ENCODE data around the gene DCPS.

The DCPS gene

DNA sequence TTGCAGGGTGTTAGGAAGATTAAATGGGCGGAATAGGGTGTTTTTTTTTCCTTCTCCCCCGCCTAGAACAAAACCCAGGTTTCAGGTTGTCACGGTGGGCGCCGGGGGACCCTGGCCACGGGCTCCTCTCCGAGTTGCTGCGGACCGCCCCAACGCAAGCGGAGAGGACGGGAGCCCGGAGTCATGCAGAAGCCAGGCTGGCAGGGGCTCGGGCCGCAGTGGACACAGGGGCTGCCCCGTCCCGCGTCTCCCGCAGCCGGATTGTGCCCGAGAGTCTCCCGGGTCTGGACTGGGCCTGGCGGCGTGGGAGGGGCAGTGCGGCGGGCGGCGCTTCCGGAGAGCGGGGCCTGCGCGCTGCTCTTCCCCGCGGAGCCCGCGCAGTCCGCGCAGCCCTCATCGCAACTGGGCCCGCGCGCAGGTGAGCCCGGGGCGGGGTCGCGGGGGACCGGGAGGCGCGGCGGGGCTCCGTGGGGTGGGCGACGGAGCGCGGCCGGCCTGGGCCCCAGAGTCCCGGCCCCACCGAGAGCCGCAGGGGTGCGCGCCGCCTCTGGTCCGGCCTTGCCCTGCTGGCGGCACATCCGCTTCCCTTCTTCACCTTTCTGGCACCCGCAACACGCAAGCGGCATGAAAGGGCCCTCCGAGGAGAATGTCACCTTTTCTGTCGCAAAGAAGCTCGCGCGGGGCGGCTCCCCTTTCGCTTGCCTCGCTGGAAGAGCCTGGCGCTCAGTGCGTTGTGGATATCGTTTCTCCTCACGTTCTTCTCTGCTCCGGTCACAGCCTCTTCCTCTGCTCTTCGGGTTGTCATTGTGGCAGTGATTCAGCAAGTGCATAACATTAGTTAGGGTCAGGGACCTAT lies 20.9 kb upstream of the DCPS start, which contains the start of gene TIRAP:
TSS of gene TIRAP (plus strand) at position 358 of the 856 bp plus-strand sequence. CDS start 7,802 bp downstream, outside the sequence.
- TF ChIP-seq EP300 (IDR thresholded peaks at IDR 0.05; ENCODE audit: borderline replicate concordance), result no peak
- TF ChIP-seq TEAD4 (IDR thresholded peaks at IDR 0.05), result no peak
- TF ChIP-seq, protein P1, sequence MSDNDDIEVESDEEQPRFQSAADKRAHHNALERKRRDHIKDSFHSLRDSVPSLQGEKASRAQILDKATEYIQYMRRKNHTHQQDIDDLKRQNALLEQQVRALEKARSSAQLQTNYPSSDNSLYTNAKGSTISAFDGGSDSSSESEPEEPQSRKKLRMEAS (IDR thresholded peaks at IDR 0.05), result peak; percentile 33; the same call in 1 of the 2 replicates
- no peak for TF ChIP-seq NFIC (IDR thresholded peaks at IDR 0.05)
- TF ChIP-seq RAD21 (IDR thresholded peaks at IDR 0.05; ENCODE audit: low read depth), result no peak
- 0 out of 2 replicates have a peak, but pooled peaks have one; percentile 30 for TF ChIP-seq EGR1 (IDR thresholded peaks at IDR 0.05)
- TF ChIP-seq, protein P2, sequence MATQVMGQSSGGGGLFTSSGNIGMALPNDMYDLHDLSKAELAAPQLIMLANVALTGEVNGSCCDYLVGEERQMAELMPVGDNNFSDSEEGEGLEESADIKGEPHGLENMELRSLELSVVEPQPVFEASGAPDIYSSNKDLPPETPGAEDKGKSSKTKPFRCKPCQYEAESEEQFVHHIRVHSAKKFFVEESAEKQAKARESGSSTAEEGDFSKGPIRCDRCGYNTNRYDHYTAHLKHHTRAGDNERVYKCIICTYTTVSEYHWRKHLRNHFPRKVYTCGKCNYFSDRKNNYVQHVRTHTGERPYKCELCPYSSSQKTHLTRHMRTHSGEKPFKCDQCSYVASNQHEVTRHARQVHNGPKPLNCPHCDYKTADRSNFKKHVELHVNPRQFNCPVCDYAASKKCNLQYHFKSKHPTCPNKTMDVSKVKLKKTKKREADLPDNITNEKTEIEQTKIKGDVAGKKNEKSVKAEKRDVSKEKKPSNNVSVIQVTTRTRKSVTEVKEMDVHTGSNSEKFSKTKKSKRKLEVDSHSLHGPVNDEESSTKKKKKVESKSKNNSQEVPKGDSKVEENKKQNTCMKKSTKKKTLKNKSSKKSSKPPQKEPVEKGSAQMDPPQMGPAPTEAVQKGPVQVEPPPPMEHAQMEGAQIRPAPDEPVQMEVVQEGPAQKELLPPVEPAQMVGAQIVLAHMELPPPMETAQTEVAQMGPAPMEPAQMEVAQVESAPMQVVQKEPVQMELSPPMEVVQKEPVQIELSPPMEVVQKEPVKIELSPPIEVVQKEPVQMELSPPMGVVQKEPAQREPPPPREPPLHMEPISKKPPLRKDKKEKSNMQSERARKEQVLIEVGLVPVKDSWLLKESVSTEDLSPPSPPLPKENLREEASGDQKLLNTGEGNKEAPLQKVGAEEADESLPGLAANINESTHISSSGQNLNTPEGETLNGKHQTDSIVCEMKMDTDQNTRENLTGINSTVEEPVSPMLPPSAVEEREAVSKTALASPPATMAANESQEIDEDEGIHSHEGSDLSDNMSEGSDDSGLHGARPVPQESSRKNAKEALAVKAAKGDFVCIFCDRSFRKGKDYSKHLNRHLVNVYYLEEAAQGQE (IDR thresholded peaks at IDR 0.05; ENCODE audit: low read depth), result no peak; the same call in 1 of the 2 replicates
- TF ChIP-seq ZBTB7A (IDR thresholded peaks at IDR 0.05; ENCODE audit: low read depth), result no peak; the same call in 1 of the 2 replicates
- TF ChIP-seq CREB1 (IDR thresholded peaks at IDR 0.05; ENCODE audit: low read depth), result no peak
- TF ChIP-seq TCF12 (IDR thresholded peaks at IDR 0.05; ENCODE audit: low read depth), result no peak
- TF ChIP-seq, protein P3, sequence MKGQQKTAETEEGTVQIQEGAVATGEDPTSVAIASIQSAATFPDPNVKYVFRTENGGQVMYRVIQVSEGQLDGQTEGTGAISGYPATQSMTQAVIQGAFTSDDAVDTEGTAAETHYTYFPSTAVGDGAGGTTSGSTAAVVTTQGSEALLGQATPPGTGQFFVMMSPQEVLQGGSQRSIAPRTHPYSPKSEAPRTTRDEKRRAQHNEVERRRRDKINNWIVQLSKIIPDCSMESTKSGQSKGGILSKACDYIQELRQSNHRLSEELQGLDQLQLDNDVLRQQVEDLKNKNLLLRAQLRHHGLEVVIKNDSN (IDR thresholded peaks at IDR 0.05), result no peak
- TF ChIP-seq CEBPB (IDR thresholded peaks at IDR 0.05), result no peak
- no peak for TF ChIP-seq FOXM1 (IDR thresholded peaks at IDR 0.05; ENCODE audit: borderline replicate concordance, low read depth)
- TF ChIP-seq TAF1 (IDR thresholded peaks at IDR 0.05; ENCODE audit: low read depth), result peak; percentile 81
- TF ChIP-seq YY1 (IDR thresholded peaks at IDR 0.05; ENCODE audit: low read depth), result peak; percentile 37; the same call in 1 of the 2 replicates

DNA sequence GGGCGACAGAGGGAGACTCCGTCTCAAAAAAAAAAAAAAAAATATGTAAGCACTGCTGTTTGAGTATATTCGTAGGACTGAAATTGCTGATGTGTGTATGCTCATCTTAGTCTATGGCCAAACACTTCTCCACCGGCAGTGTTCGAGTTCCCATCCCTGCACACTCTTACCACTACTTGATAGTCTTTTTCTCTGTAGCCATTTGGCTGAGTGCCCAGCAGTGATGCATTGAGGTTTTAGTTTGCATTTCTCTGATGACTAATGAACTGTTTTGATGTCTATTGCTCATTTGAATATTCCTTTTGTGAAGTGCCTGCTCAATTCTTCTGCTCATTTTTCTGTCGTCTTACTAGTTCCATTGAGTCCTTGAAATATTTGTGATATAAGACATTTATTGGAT lies 19.0 kb upstream of the DCPS start:
- TF ChIP-seq CREB1 (IDR thresholded peaks at IDR 0.05; ENCODE audit: low read depth) (no peak), NFIC (IDR thresholded peaks at IDR 0.05) (peak; percentile 77)

DNA sequence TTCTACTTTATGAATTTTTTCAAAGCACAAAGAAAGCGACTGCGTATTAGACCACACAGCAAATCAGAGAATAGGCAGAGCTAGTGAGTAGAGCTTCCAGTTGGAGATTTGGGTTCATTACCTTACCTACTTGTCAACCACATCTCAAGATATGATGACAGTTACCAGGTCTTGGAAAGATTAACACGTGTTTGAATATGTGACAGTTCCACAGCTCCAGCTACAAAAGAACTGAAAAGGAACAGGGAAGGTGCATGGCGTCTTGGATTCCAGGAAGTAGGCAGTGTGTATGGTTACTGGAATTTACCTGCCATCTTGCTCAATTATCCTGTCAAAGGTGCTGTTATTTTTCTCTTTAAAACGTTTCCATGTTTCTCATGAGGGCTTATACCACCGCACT lies 15.6 kb upstream of the DCPS start:
- no peak for TF ChIP-seq RAD21 (IDR thresholded peaks at IDR 0.05; ENCODE audit: low read depth)
- TF ChIP-seq, protein P3 (IDR thresholded peaks at IDR 0.05), result no peak
- no peak for TF ChIP-seq EGR1 (IDR thresholded peaks at IDR 0.05)
- TF ChIP-seq CREB1 (IDR thresholded peaks at IDR 0.05; ENCODE audit: low read depth), result no peak

DNA sequence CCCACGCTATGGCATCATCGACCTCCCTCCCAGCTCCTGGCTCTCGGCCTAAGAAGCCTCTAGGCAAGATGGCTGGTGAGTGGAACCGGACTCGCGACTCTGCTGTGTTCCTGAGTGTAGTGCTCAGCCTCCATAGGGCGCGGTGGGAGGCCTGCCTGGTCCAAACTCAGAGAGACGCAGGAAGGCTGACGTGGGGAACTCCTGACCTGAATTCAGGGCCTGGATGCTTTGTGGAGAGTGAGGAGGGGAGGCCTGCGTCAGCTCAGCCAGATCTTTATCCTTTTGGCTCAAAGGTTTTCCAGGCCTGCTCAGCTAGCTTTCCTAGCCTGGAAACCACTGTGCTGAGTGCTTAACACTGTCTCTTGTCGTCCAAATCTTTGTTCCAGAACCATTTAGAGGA lies 13.0 kb upstream of the DCPS start:
- TF ChIP-seq, protein P1 (IDR thresholded peaks at IDR 0.05), result no peak
- TF ChIP-seq TAF1 (IDR thresholded peaks at IDR 0.05; ENCODE audit: low read depth) (no peak), ZBTB7A (IDR thresholded peaks at IDR 0.05; ENCODE audit: low read depth) (no peak), RAD21 (IDR thresholded peaks at IDR 0.05; ENCODE audit: low read depth) (no peak), FOXM1 (IDR thresholded peaks at IDR 0.05; ENCODE audit: borderline replicate concordance, low read depth) (no peak), YY1 (IDR thresholded peaks at IDR 0.05; ENCODE audit: low read depth) (no peak), NFIC (IDR thresholded peaks at IDR 0.05) (no peak), EP300 (IDR thresholded peaks at IDR 0.05; ENCODE audit: borderline replicate concordance) (no peak), CEBPB (IDR thresholded peaks at IDR 0.05) (no peak), TCF12 (IDR thresholded peaks at IDR 0.05; ENCODE audit: low read depth) (no peak)
- TF ChIP-seq, protein P2 (IDR thresholded peaks at IDR 0.05; ENCODE audit: low read depth), result no peak
- TF ChIP-seq, protein P3 (IDR thresholded peaks at IDR 0.05), result no peak

DNA sequence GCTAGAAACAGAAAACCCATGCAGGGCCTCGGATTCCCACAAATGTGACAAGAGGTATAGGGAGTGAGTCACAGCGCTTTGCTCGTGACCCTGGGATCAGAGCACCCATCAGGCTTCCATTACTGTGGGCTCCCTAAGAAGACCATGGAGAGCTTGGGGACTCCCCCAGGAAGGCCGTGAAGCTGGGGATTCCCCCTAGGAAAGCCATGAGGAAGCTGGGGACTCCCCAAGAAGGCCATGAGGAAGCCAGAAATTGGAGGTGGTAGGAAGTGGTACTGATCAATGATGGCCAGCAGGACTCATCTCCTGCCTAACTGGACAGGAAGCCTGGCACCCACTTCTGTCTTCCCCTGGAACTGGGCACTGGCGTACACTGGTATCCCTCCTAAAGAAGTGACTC lies 10.1 kb upstream of the DCPS start:
- TF ChIP-seq ZBTB7A (IDR thresholded peaks at IDR 0.05; ENCODE audit: low read depth), result no peak
- TF ChIP-seq YY1 (IDR thresholded peaks at IDR 0.05; ENCODE audit: low read depth), result no peak
- TF ChIP-seq RAD21 (IDR thresholded peaks at IDR 0.05; ENCODE audit: low read depth), result no peak
- TF ChIP-seq CREB1 (IDR thresholded peaks at IDR 0.05; ENCODE audit: low read depth), result no peak
- TF ChIP-seq, protein P1 (IDR thresholded peaks at IDR 0.05), result no peak
- TF ChIP-seq, protein P2 (IDR thresholded peaks at IDR 0.05; ENCODE audit: low read depth), result no peak
- no peak for TF ChIP-seq FOXM1 (IDR thresholded peaks at IDR 0.05; ENCODE audit: borderline replicate concordance, low read depth)
- TF ChIP-seq TEAD4 (IDR thresholded peaks at IDR 0.05), result no peak
- no peak for TF ChIP-seq TAF1 (IDR thresholded peaks at IDR 0.05; ENCODE audit: low read depth)
- TF ChIP-seq CEBPB (IDR thresholded peaks at IDR 0.05), result no peak
- no peak for TF ChIP-seq EP300 (IDR thresholded peaks at IDR 0.05; ENCODE audit: borderline replicate concordance)
- no peak for TF ChIP-seq NFIC (IDR thresholded peaks at IDR 0.05)
- TF ChIP-seq EGR1 (IDR thresholded peaks at IDR 0.05), result no peak
- no peak for TF ChIP-seq TCF12 (IDR thresholded peaks at IDR 0.05; ENCODE audit: low read depth)
- TF ChIP-seq, protein P3 (IDR thresholded peaks at IDR 0.05), result no peak

Data from Ishikawa (cell line).